HG02973 (cell line): ENCODE measurements around the gene BCL7A.
"Not testable (repeated sequence)": the region's sequence is repeated elsewhere in the genome, so short reads cannot be mapped to it uniquely, and the experiment has no call there.

ENCODE experiments used
- ATAC-seq: cut with Tn5 transposase; IDR thresholded peaks from one replicate; pipeline ENCODE4 v1.9.1; 2021; ENCODE audit warnings: moderate library complexity; ENCODE audit not compliant: unreplicated experiment

BCL7A gene

GRCh38 chr12:122024132-122024785, 2.6 kb downstream of the BCL7A start:
- no peak for ATAC-seq

- no peak for ATAC-seq
These were observed 5.1 kb downstream of the BCL7A start for GRCh38 chr12:122026706-122027333.

GRCh38 chr12:122028165-122028904, 6.7 kb downstream of the BCL7A start:
- no peak for ATAC-seq

GRCh38 chr12:122028905-122029560, 7.3 kb downstream of the BCL7A start:
- ATAC-seq = no peak

GRCh38 chr12:122029620-122030423, 8.1 kb downstream of the BCL7A start:
- ATAC-seq = no peak

GRCh38 chr12:122030424-122031035, 8.8 kb downstream of the BCL7A start:
- no peak for ATAC-seq

- ATAC-seq = no peak
These were observed 9.9 kb downstream of the BCL7A start for GRCh38 chr12:122031342-122032216.

- ATAC-seq = no peak
These were observed 10.9 kb downstream of the BCL7A start for GRCh38 chr12:122032580-122032979.

- no peak for ATAC-seq
These were observed 13.6 kb downstream of the BCL7A start for GRCh38 chr12:122035292-122035691.

GRCh38 chr12:122036153-122036552, 14.5 kb downstream of the BCL7A start:
- ATAC-seq = no peak

- no peak for ATAC-seq
These were observed 19.1 kb downstream of the BCL7A start for GRCh38 chr12:122040579-122041386.

- not testable (repeated sequence) for ATAC-seq
These were observed 19.8 kb downstream of the BCL7A start for GRCh38 chr12:122041458-122041857.

GRCh38 chr12:122042910-122043309, 21.2 kb downstream of the BCL7A start:
- ATAC-seq = no peak

GRCh38 chr12:122043476-122043875, 21.8 kb downstream of the BCL7A start:
- ATAC-seq = no peak

- ATAC-seq = no peak
These were observed 23.6 kb downstream of the BCL7A start for GRCh38 chr12:122045262-122045661.

GRCh38 chr12:122046145-122046544, 24.5 kb downstream of the BCL7A start:
- no peak for ATAC-seq

- no peak for ATAC-seq
These were observed 26.5 kb downstream of the BCL7A start for GRCh38 chr12:122048151-122048550.

- ATAC-seq = no peak
These were observed 28.1 kb downstream of the BCL7A start for GRCh38 chr12:122049827-122050226.

GRCh38 chr12:122050706-122051105, 29.0 kb downstream of the BCL7A start:
- no peak for ATAC-seq
